Liver (tissue), 3 donors: ENCODE data around the gene USP2.

ENCODE experiments used
- ATF3 ChIP-seq: IDR thresholded peaks from 2 replicates; pipeline ENCODE4 v1.6.1; 2016; ENCODE audit warnings: antibody characterized with exemption
- CTCF ChIP-seq: fragments of 150-350 bp; IDR thresholded peaks from 2 replicates; pipeline ENCODE4 v1.5.1; 2017; ENCODE audit warnings: improper control_type of control experiment, low read depth, low read length; ENCODE audit not compliant: missing input control
- FOXA1 ChIP-seq: IDR thresholded peaks from 2 replicates; pipeline ENCODE4 v1.6.1; 2016; ENCODE audit warnings: antibody characterized with exemption
- FOXA2 ChIP-seq: IDR thresholded peaks from 2 replicates; pipeline ENCODE4 v1.6.1; 2016; ENCODE audit warnings: antibody characterized with exemption
- GABPA ChIP-seq, 2 donors: IDR thresholded peaks in 1 of 2; conservative IDR thresholded peaks in 1 of 2; 2 replicates each; pipeline ENCODE4 v1.6.1; 2016; ENCODE audit warnings: antibody characterized with exemption in 2 of 2, mild to moderate bottlenecking in 1 of 2, moderate library complexity in 1 of 2
- HNF4A ChIP-seq, 2 donors: conservative IDR thresholded peaks; 2 replicates each; pipeline ENCODE4 v1.6.1; 2016; ENCODE audit warnings: antibody characterized with exemption in 2 of 2, mild to moderate bottlenecking in 2 of 2
- JUND ChIP-seq, 2 donors: IDR thresholded peaks; 2 replicates each; pipeline ENCODE4 v1.6.1; 2016; ENCODE audit warnings: antibody characterized with exemption in 2 of 2
- MAX ChIP-seq: IDR thresholded peaks from 2 replicates; pipeline ENCODE4 v1.6.1; 2016; ENCODE audit warnings: antibody characterized with exemption
- RAD21 ChIP-seq, 2 donors: IDR thresholded peaks; 2 replicates each; pipeline ENCODE4 v1.6.1; 2016; ENCODE audit warnings: antibody characterized with exemption in 2 of 2, mild to moderate bottlenecking in 2 of 2
- SP1 ChIP-seq: IDR thresholded peaks from 2 replicates; pipeline ENCODE4 v1.6.1; 2018; ENCODE audit warnings: antibody characterized with exemption, mild to moderate bottlenecking
- TAF1 ChIP-seq: conservative IDR thresholded peaks from 2 replicates; pipeline ENCODE4 v1.6.1; 2016; ENCODE audit warnings: antibody characterized with exemption, mild to moderate bottlenecking
- YY1 ChIP-seq: IDR thresholded peaks from 2 replicates; pipeline ENCODE4 v1.6.1; 2016; ENCODE audit warnings: antibody characterized with exemption, mild to moderate bottlenecking
- TF ChIP-seq, protein P1 (sequence below): IDR thresholded peaks from 2 replicates; pipeline ENCODE4 v1.6.1; 2016; ENCODE audit warnings: antibody characterized with exemption, mild to moderate bottlenecking
- donor health status: healthy.
- donor health status: healthy.

DNA sequence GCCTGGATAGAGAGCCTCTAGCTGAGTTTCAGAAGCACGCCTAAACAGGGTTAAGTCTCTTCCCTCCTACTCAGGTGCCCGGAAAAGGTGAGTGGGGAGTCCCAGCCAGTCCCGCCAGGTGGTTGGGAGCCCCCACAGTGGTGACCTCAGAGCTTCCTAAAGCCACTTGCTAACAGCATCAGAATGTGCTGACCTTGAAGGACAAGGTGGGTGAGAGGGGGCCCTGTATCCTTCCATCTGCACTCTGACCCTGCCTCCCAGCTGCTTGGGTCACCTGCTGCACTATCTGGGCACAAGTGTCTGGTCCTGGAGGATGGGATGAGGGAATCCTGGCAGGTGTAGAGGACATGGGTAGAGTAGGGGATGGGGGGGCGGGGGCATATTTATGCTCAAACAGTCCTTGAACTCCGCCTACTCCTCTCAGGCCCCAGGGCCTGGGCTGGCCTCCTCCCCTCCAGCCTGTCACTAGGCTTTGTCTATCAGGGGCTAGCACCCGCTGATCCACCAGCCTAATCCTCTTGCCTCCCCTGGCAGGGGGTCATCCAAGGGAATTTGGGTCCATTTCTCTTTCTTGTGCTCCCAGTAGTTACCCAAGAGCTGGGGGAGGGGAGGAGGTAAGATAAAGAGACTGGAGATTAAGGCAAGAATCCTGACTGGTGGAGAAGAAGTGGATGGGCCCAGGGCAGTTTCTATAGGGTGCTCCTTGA lies 3.4 kb downstream of the USP2 start:
- TF ChIP-seq CTCF: no peak
- no peak for TF ChIP-seq YY1
- TF ChIP-seq MAX: no peak
- no peak for TF ChIP-seq TAF1
- no peak for TF ChIP-seq SP1
- no peak for TF ChIP-seq RAD21 (IDR thresholded peaks at IDR 0.05)
- no peak for TF ChIP-seq GABPA (IDR thresholded peaks at IDR 0.05 in 1 of 2, conservative IDR thresholded peaks at IDR 0.05 in 1 of 2)
- no peak for TF ChIP-seq FOXA2
- no peak for TF ChIP-seq FOXA1
- TF ChIP-seq ATF3: no peak
- TF ChIP-seq, protein P1, sequence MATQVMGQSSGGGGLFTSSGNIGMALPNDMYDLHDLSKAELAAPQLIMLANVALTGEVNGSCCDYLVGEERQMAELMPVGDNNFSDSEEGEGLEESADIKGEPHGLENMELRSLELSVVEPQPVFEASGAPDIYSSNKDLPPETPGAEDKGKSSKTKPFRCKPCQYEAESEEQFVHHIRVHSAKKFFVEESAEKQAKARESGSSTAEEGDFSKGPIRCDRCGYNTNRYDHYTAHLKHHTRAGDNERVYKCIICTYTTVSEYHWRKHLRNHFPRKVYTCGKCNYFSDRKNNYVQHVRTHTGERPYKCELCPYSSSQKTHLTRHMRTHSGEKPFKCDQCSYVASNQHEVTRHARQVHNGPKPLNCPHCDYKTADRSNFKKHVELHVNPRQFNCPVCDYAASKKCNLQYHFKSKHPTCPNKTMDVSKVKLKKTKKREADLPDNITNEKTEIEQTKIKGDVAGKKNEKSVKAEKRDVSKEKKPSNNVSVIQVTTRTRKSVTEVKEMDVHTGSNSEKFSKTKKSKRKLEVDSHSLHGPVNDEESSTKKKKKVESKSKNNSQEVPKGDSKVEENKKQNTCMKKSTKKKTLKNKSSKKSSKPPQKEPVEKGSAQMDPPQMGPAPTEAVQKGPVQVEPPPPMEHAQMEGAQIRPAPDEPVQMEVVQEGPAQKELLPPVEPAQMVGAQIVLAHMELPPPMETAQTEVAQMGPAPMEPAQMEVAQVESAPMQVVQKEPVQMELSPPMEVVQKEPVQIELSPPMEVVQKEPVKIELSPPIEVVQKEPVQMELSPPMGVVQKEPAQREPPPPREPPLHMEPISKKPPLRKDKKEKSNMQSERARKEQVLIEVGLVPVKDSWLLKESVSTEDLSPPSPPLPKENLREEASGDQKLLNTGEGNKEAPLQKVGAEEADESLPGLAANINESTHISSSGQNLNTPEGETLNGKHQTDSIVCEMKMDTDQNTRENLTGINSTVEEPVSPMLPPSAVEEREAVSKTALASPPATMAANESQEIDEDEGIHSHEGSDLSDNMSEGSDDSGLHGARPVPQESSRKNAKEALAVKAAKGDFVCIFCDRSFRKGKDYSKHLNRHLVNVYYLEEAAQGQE: no peak
- no peak for TF ChIP-seq JUND (IDR thresholded peaks at IDR 0.05)
- TF ChIP-seq HNF4A (conservative IDR thresholded peaks at IDR 0.05): no peak
